Glutamatergic neuron (in vitro differentiated cells): ENCODE measurements around the gene SUSD6. TPM values are rescaled to one million over a fixed set of nuclear protein-coding genes. Genes with fewer than 3 reads are reported as not detected.

Experiments used
- total RNA-seq: library from RNA; stranded (reverse); fragmentation: NEBNext Ultra II Directional; extraction: Animal tissue kit (Norgen Biotek cat#: 25700); gene quantifications from one replicate; pipeline ENCODE4 v1.2.1, GENCODE V29; 2021; ENCODE audit not compliant: unreplicated experiment

The SUSD6 gene
- total RNA-seq, 1 donor from 2014 or later, result 106 TPM

Other genes starting within 250 kb of the SUSD6 start
- gene ERH, start 213.3 kb upstream of the SUSD6 start, total RNA-seq, result 223 TPM
- 56.4 TPM for gene SLC39A9, start 212.9 kb upstream of the SUSD6 start, total RNA-seq
- 1.3 TPM for gene PLEKHD1, start 126.9 kb upstream of the SUSD6 start, total RNA-seq
- gene CCDC177, start 36.7 kb upstream of the SUSD6 start, total RNA-seq, result 7.8 TPM
- gene SRSF5, start 155.5 kb downstream of the SUSD6 start, total RNA-seq, result 319 TPM
- not detected for gene SLC10A1, start 185.6 kb downstream of the SUSD6 start, total RNA-seq